ENCODE measurements around the gene ASIC1. TPM values are rescaled to one million over a fixed set of nuclear protein-coding genes. Genes with fewer than 3 reads are reported as not detected.

ASIC1 gene
- total RNA-seq, 1 donor from 2014 or later, result 18.1 TPM

DNA sequence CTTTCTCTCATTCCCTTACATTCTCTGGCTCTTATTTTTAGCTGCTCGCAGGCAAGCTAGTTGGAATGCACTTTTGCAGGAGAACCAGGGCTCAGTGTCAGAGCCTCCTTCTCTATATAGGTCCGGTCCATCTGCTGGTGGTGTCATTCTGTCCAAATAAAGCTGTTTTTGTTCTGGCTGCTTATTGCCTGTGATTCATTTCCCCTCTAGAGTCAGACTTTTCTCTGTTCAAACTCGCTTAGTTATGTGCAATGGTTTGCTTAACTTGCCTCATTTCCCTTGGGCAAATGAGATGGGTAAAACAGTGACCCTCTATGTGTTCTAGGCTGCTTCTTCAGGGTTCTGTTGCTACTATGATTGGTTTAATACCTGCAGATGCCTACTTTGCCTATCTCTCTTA is 30.6 kb downstream of the ASIC1 start:
- Mint-ChIP-seq H3K27ac (no peak overlapping the region), H3K27me3 (no peaks in the 10 kb centered on the region), H3K36me3 (peaks cover 23% of the 10 kb centered on the region), H3K9me3 (no peaks in the 10 kb centered on the region), H3K4me3 (peak overlapping the region; percentile 10), H3K4me1 (ENCODE audit: unreplicated experiment) (peaks cover 18% of the 10 kb centered on the region)
- TF ChIP-seq, protein P1, sequence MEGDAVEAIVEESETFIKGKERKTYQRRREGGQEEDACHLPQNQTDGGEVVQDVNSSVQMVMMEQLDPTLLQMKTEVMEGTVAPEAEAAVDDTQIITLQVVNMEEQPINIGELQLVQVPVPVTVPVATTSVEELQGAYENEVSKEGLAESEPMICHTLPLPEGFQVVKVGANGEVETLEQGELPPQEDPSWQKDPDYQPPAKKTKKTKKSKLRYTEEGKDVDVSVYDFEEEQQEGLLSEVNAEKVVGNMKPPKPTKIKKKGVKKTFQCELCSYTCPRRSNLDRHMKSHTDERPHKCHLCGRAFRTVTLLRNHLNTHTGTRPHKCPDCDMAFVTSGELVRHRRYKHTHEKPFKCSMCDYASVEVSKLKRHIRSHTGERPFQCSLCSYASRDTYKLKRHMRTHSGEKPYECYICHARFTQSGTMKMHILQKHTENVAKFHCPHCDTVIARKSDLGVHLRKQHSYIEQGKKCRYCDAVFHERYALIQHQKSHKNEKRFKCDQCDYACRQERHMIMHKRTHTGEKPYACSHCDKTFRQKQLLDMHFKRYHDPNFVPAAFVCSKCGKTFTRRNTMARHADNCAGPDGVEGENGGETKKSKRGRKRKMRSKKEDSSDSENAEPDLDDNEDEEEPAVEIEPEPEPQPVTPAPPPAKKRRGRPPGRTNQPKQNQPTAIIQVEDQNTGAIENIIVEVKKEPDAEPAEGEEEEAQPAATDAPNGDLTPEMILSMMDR (conservative IDR thresholded peaks at IDR 0.05), result no peak
- no peak for DNase-seq (ENCODE audit: extremely low spot score, unreplicated experiment)

DNA sequence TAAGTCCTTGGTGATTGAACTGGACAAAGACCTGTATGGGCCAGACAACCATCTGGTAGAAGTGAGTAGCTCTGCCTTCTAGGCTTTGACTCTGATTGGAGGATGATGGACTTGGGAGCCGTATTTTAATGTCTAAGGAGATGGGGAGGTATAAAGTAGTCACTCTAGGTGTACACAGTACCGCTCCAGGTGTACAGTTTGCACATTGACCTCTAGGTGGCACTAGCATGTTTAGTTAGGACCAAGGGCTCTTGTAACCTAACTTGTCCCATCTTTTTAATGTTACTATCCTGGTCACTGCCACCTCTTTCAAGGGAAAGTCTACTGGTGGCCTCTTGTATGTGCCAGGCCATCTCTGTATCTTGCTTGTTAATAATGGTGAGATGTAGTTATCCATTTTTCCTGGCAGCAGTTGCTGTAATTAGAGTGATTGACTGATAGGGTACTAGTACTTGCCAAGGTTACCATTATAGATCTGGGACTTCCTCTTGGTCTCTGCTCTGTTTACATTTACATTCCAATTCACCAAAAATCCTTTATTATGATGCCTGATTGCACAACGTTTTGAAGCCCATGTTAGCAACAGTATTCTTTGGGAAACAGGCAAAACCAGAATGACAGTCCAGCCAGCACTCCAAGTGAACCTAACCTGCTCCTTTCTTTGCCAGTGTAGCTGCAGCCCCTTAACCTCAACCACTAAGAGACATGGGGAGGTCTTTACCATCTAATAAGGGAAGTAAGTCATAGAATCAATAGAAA is 31.4 kb downstream of the ASIC1 start:
- Mint-ChIP-seq H3K9me3 (no peaks in the 10 kb centered on the region), H3K4me3 (peak overlapping the region; percentile 54), H3K27ac (no peak overlapping the region), H3K27me3 (no peaks in the 10 kb centered on the region), H3K36me3 (peaks cover 23% of the 10 kb centered on the region), H3K4me1 (ENCODE audit: unreplicated experiment) (peaks cover 14% of the 10 kb centered on the region)
- TF ChIP-seq, protein P1 (conservative IDR thresholded peaks at IDR 0.05), result peak; percentile 86
- no peak for DNase-seq (ENCODE audit: extremely low spot score, unreplicated experiment)

DNA sequence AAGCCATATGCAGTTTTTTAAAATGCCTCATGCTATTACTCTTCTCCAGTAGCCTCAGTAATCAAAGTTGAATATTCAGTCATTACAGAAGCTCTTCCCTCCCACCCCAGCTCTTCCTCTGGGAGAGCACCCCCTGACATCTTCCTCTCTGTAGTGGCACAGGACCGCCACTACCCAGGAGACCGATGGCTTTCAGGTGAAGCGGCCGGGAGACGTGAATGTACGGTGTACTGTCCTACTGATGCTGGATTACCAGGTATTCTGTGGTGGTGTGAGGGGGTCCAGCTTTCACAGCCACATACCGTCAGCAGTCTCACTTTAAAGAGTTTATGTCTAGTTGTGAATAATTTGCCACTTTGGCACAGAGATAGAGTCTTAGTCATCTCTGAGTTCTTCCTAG is 32.3 kb downstream of the ASIC1 start:
- Mint-ChIP-seq H3K4me1 (ENCODE audit: unreplicated experiment) (peaks cover 12% of the 10 kb centered on the region), H3K27me3 (no peaks in the 10 kb centered on the region), H3K4me3 (no peak overlapping the region), H3K27ac (no peak overlapping the region), H3K9me3 (no peaks in the 10 kb centered on the region), H3K36me3 (peaks cover 23% of the 10 kb centered on the region)
- TF ChIP-seq, protein P1 (conservative IDR thresholded peaks at IDR 0.05), result no peak
- DNase-seq (ENCODE audit: extremely low spot score, unreplicated experiment), result no peak

DNA sequence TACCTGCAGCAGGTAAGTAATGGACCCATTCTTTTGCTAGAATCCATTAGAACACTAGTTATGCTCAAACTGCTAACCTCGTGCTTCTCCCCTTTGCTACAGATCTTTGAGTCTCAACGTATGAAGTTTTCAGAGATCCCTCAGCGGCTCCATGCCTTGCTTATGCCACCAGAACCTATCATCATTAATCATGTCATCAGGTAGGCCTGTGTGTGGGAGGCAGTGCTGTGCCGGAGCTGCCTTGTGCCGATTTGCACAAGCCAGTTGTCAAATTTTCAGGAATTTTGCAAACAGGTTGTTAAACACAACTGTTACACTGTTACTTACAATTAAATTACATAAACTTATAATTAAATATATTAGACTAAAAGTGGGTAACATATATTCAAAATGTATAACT is 33.0 kb downstream of the ASIC1 start:
- no peak for DNase-seq (ENCODE audit: extremely low spot score, unreplicated experiment)
- peaks cover 27% of the 10 kb centered on the region for H3K36me3 Mint-ChIP-seq
- H3K4me3 Mint-ChIP-seq, result no peak overlapping the region
- no peak overlapping the region for H3K27ac Mint-ChIP-seq
- no peaks in the 10 kb centered on the region for H3K27me3 Mint-ChIP-seq
- TF ChIP-seq, protein P1 (conservative IDR thresholded peaks at IDR 0.05), result no peak
- no peaks in the 10 kb centered on the region for H3K9me3 Mint-ChIP-seq
- peaks cover 8% of the 10 kb centered on the region for H3K4me1 Mint-ChIP-seq (ENCODE audit: unreplicated experiment)

DNA sequence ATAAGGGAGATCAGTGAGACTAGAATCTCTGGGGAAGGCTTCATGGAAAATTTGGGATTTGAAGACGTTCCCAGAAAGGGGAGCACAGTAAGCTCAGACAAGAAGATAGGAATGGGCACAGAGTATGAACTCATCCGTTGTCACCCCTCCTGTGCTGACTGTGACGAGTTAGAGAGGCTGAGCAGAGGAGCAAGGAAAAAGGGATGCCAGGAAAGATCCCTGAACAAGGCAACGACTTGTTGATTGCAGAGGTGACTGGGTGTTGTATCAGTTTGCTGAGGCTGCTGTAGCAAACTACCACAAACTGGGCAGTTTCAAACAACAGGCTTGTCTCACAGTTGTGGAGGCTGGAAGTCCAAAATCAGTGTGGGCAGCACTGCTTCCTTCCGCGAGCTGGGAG is 40.6 kb downstream of the ASIC1 start:
- Mint-ChIP-seq H3K27ac (no peak overlapping the region), H3K4me3 (no peak overlapping the region), H3K4me1 (ENCODE audit: unreplicated experiment) (peaks cover 4% of the 10 kb centered on the region), H3K9me3 (no peaks in the 10 kb centered on the region), H3K36me3 (peaks cover 42% of the 10 kb centered on the region), H3K27me3 (no peaks in the 10 kb centered on the region)
- no peak for DNase-seq (ENCODE audit: extremely low spot score, unreplicated experiment)
- TF ChIP-seq, protein P1 (conservative IDR thresholded peaks at IDR 0.05), result no peak

All from type B pancreatic cell (in vitro differentiated cells).